Effector memory CD4-positive, alpha-beta T cell (primary cell): ENCODE measurements around the gene OPRL1.

Source experiments
- DNase-seq, 3 donors: peaks; one replicate each; pipeline ENCODE4 v3.0.0-alpha.2; 2020
- H3K27ac ChIP-seq: 2 replicates; pipeline ENCODE4 v1.7.0; 2013; ENCODE audit warnings: mild to moderate bottlenecking, low read length, moderate library complexity; ENCODE audit not compliant: insufficient read depth, poor library complexity, severe bottlenecking
- H3K27me3 ChIP-seq: replicated peaks from 2 replicates; pipeline ENCODE4 v1.7.0; 2013; ENCODE audit warnings: mild to moderate bottlenecking, low read length; ENCODE audit not compliant: insufficient read depth, control insufficient read depth, poor library complexity, severe bottlenecking
- H3K36me3 ChIP-seq: 2 replicates; pipeline ENCODE4 v1.7.0; 2013; ENCODE audit warnings: mild to moderate bottlenecking, low read length, moderate library complexity; ENCODE audit not compliant: control insufficient read depth, insufficient read depth
- H3K4me1 ChIP-seq: 2 replicates; pipeline ENCODE4 v1.7.0; 2013; ENCODE audit warnings: low read length, mild to moderate bottlenecking; ENCODE audit not compliant: control insufficient read depth, insufficient read depth, poor library complexity, severe bottlenecking
- H3K4me3 ChIP-seq: 2 replicates; pipeline ENCODE4 v1.7.0; 2013; ENCODE audit warnings: low read length, low read depth, mild to moderate bottlenecking; ENCODE audit not compliant: insufficient read depth, poor library complexity, severe bottlenecking
- H3K9me3 ChIP-seq: 2 replicates; pipeline ENCODE4 v1.7.0; 2013; ENCODE audit warnings: mild to moderate bottlenecking, low read length, moderate library complexity; ENCODE audit not compliant: control insufficient read depth

OPRL1 gene

GRCh38 chr20:64043768-64044167 is 36.1 kb upstream of the OPRL1 start:
- no peaks in the 10 kb centered on the region for H3K36me3 ChIP-seq
- DNase-seq, result no peak
- H3K27me3 ChIP-seq, result peaks cover 12% of the 10 kb centered on the region
- H3K27ac ChIP-seq, result no peak overlapping the region
- H3K4me1 ChIP-seq, result peaks cover 44% of the 10 kb centered on the region
- H3K9me3 ChIP-seq, result no peaks in the 10 kb centered on the region
- no peak overlapping the region for H3K4me3 ChIP-seq

- Histone ChIP-seq H3K27ac (no peak overlapping the region), H3K4me3 (no peak overlapping the region), H3K27me3 (peaks cover 12% of the 10 kb centered on the region), H3K4me1 (peaks cover 37% of the 10 kb centered on the region), H3K9me3 (no peaks in the 10 kb centered on the region), H3K36me3 (no peaks in the 10 kb centered on the region)
- DNase-seq, result no peak
These were observed 35.2 kb upstream of the OPRL1 start for GRCh38 chr20:64044484-64045247.

DNA sequence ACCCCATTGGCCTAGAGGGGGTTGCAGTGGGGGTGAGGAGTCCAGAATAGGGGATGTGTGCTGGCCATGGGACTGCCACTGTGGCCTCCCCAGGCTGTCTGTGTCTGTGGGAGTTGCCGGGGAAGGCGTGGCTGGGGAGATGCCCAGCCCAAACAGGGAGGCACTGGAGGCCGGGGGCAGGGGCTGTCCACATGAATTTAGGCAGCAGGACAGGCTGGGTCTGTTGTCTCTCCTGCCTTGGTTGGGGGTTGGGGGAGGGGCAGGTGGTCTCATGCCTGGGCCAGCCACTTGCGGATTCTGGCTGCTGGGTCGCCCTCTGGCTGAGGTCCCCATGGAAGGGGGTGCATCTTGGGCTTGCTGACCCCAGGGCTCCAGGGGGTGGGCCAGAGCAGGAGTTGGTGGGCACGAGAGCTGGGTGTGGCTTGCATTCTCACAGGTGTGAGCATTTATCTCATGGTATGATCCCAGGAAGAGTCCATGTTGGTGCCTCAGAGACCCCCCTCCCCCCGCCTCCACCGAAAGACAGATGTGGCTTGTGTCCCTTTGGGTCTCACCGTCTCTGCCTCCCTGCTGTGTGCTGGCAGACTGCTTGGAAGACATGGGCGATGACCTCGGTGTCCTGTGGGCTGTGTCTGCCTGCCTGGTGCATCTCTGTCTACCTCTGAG is 34.4 kb upstream of the OPRL1 start:
- Histone ChIP-seq H3K36me3 (no peaks in the 10 kb centered on the region), H3K4me1 (peaks cover 35% of the 10 kb centered on the region), H3K27ac (no peak overlapping the region), H3K4me3 (no peak overlapping the region), H3K27me3 (peaks cover 20% of the 10 kb centered on the region), H3K9me3 (no peaks in the 10 kb centered on the region)
- DNase-seq, result no peak

DNA sequence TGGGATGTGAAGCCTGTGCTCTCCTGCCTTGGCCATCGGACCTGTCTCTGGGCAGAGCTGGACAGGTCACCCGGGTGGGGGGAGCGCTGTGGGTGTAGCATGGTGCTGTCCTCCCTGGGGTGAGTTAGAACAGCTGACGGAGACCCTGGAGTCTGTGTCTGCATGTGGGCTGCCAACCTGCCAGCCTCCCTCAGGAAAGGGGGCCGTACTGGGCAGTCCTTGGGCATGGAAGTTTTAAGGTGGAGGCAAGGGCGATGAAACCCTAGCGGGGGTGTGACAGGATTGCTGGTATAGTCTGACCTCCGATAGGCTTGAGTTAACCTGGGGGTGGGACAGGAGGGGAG is 32.9 kb upstream of the OPRL1 start:
- Histone ChIP-seq H3K36me3 (no peaks in the 10 kb centered on the region), H3K9me3 (no peaks in the 10 kb centered on the region), H3K4me1 (peaks cover 20% of the 10 kb centered on the region), H3K4me3 (no peak overlapping the region), H3K27me3 (peaks cover 34% of the 10 kb centered on the region), H3K27ac (no peak overlapping the region)
- DNase-seq, result no peak

DNA sequence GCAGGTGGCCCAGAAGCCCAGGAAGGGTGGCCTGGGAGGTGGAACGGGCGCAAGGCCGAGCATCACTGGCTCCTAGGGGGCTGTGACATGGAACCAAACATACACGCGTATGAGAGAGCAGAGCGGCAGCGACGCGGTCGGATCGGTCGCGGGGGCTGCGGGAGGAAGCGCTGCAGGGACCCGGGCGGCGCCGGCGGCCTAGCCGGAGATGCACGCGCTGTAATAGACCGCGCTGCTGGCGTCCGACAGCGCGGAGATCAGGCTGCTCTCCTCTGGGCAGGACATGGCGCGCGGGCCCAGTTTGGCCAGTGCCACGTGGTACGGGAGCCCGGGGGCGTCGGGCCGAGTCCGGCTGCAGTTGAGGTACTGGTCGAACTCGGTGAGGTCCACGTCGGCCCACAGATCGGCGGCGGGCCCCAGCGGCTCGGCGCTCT is 31.9 kb upstream of the OPRL1 start:
- Histone ChIP-seq H3K36me3 (no peaks in the 10 kb centered on the region), H3K27ac (no peak overlapping the region), H3K9me3 (no peaks in the 10 kb centered on the region), H3K4me3 (no peak overlapping the region), H3K27me3 (peaks cover 40% of the 10 kb centered on the region), H3K4me1 (peaks cover 16% of the 10 kb centered on the region)
- no peak for DNase-seq

- no peak overlapping the region for H3K4me3 ChIP-seq
- H3K27ac ChIP-seq, result no peak overlapping the region
- no peak for DNase-seq
- H3K27me3 ChIP-seq, result peaks cover 40% of the 10 kb centered on the region
- no peaks in the 10 kb centered on the region for H3K36me3 ChIP-seq
- H3K9me3 ChIP-seq, result no peaks in the 10 kb centered on the region
- peaks cover 16% of the 10 kb centered on the region for H3K4me1 ChIP-seq
These were observed 31.4 kb upstream of the OPRL1 start for GRCh38 chr20:64048402-64049044.

DNA sequence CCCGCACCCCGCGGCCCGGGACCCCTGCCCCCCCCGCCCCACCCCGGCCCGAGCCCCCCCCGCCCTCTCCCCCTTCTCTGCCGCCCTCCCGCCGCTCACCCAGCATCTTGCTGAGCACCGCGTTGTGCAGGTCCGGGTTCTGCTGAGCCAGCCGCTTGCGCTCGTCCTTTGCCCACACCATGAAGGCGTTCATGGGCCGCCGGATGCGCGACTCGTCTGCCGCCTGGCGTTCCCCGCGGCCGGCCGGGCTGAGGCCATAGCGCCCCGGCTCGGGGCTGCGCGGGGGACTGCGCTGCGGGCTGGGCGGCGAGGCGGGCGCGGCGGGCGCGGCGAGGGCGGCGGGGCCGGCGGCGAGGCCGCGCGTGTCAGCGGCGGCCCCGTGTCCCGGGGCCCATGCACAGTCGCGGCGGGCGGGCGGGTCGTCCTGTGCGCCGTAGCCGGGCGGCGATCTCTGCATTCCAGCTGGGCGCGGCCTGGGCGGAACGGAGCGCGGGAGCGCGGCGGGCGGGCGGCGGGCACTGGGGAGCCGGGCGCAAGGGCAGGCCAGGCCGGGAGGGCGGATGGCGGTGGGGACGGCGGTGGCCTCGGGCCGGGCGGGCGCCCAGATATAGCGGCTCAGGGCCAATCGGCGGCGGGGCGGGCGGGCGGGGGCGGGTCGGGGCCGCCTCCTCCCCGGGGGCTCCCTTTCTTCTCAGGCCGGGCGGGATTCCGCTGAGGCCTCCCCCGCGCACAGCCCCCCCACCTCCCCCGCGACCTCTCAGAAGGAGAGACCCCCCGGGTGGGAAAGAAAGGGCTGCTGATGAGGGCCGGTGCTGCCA is 30.6 kb upstream of the OPRL1 start, which contains the start of gene SOX18:
TSS of gene SOX18 (minus strand) at position 580 of the 818 bp plus-strand sequence. CDS start at position 457, 123 bp downstream.
- peaks cover 41% of the 10 kb centered on the region for H3K27me3 ChIP-seq
- H3K4me3 ChIP-seq, result no peak within 1 kb of the TSS
- H3K9me3 ChIP-seq, result no peaks in the 10 kb centered on the region
- no peak within 1 kb of the TSS for H3K27ac ChIP-seq
- H3K4me1 ChIP-seq, result peaks cover 16% of the 10 kb centered on the region
- H3K36me3 ChIP-seq, result no peaks in the 10 kb centered on the region
- DNase-seq, result no peak

DNA sequence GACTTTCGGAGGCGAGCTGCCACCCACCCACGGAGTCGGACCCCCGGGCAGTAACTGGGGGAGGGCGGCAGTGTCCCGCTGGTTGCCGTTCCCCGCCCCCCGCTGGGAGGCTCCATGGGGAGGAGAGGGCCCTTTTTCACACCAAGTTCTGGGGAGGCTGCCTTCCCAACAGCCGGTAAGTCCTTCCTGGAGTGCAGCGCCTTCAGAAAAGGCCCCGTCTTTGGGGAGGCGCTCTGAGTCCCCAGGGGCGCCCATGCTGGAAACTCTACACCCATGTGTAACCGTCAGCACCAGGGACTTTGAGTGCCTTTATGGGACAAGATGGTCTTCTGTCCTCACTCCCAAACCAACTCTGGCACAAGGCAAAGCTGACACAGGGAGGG is 30.0 kb upstream of the OPRL1 start:
- DNase-seq, result no peak
- Histone ChIP-seq H3K4me1 (peaks cover 16% of the 10 kb centered on the region), H3K36me3 (no peaks in the 10 kb centered on the region), H3K4me3 (no peak overlapping the region), H3K27ac (no peak overlapping the region), H3K9me3 (no peaks in the 10 kb centered on the region), H3K27me3 (peaks cover 44% of the 10 kb centered on the region)

GRCh38 chr20:64050261-64051032 is 29.4 kb upstream of the OPRL1 start:
- DNase-seq, result no peak
- Histone ChIP-seq H3K4me1 (peaks cover 16% of the 10 kb centered on the region), H3K36me3 (no peaks in the 10 kb centered on the region), H3K9me3 (no peaks in the 10 kb centered on the region), H3K27me3 (peaks cover 44% of the 10 kb centered on the region), H3K27ac (no peak overlapping the region), H3K4me3 (no peak overlapping the region)
